Panc1 (cell line): ENCODE data around the gene RBP5. TPM values are rescaled to one million over a fixed set of nuclear protein-coding genes. Genes with fewer than 3 reads are reported as not detected.

Experiments used
- ATAC-seq: fragments of 200-7000 bp; cut with Tn5 transposase; 2 replicates; pipeline ENCODE4 v1.9.1; 2020; ENCODE audit warnings: mild to moderate bottlenecking, moderate library complexity
- BruUV-seq: library from RNA; stranded (reverse); fragments of 400-500 nt; replicated peaks from 2 replicates; lab custom pipeline; 2021; lab: Mats Ljungman, UMichigan
- CTCF ChIA-PET: fragments of 300-600 bp; sonication (Branson Sonifier 250); formaldehyde crosslinking; loops from one replicate; lab custom pipeline; 2022; ENCODE audit warnings: antibody characterized with exemption; lab: Charles Lee
- POLR2A ChIA-PET: fragments of 300-600 bp; sonication (Branson Sonifier 250); formaldehyde crosslinking; loops from one replicate; lab custom pipeline; 2022; ENCODE audit warnings: antibody characterized with exemption; lab: Charles Lee
- DNase-seq: peaks from one replicate; pipeline ENCODE4 v3.0.0-alpha.2; 2010; ENCODE audit warnings: low read depth, low spot score
- H3K27ac ChIP-seq: 2 replicates; pipeline ENCODE4 v1.5.1; 2011; ENCODE audit warnings: mild to moderate bottlenecking, low read length, inconsistent platforms
- H3K27me3 ChIP-seq: fragments of 200-500 bp; sonication (Bioruptor generic); 2 replicates; pipeline ENCODE4 v1.6.0; 2014; ENCODE audit warnings: low read length, inconsistent platforms; ENCODE audit not compliant: control insufficient read depth, insufficient read depth
- H3K36me3 ChIP-seq: fragments of 200-500 bp; sonication (Bioruptor generic); 2 replicates; pipeline ENCODE4 v1.5.1; 2014; ENCODE audit warnings: inconsistent platforms, mild to moderate bottlenecking, low read length, moderate library complexity; ENCODE audit not compliant: control insufficient read depth, insufficient read depth
- H3K4me1 ChIP-seq: 2 replicates; pipeline ENCODE4 v1.5.1; 2011; ENCODE audit warnings: inconsistent platforms, mild to moderate bottlenecking, low read length, moderate library complexity; ENCODE audit not compliant: control insufficient read depth, insufficient read depth
- H3K4me3 ChIP-seq, 2 experiments: 2 replicates each; pipeline ENCODE4 v1.5.1; 2011 to 2012; ENCODE audit warnings: low read depth in 2 of 2, low read length in 2 of 2, mild to moderate bottlenecking in 2 of 2, inconsistent platforms in 1 of 2, moderate library complexity in 1 of 2
- H3K9me3 ChIP-seq: fragments of 200-500 bp; sonication (Bioruptor generic); 2 replicates; pipeline ENCODE4 v1.5.1; 2014; ENCODE audit warnings: low read depth, mild to moderate bottlenecking, inconsistent platforms, low read length, moderate library complexity; ENCODE audit not compliant: control insufficient read depth, insufficient read depth
- CTCF ChIP-seq: fragments of 450-650 bp; IDR thresholded peaks from 2 replicates; pipeline ENCODE4 v1.5.1; 2017; ENCODE audit warnings: mild to moderate bottlenecking
- POLR2AphosphoS5 ChIP-seq: IDR thresholded peaks from 2 replicates; pipeline ENCODE4 v1.6.1; 2012; ENCODE audit warnings: mild to moderate bottlenecking, low read depth, low read length, moderate library complexity
- REST ChIP-seq, 2 experiments: IDR thresholded peaks; 2 replicates each; pipeline ENCODE4 v1.6.1; 2011 to 2012; ENCODE audit warnings: low read depth in 2 of 2, control low read depth in 1 of 2, low read length in 1 of 2, mild to moderate bottlenecking in 1 of 2, moderate library complexity in 1 of 2; ENCODE audit not compliant: insufficient read depth in 1 of 2
- SIN3A ChIP-seq: IDR thresholded peaks from 2 replicates; pipeline ENCODE4 v1.6.1; 2012; ENCODE audit warnings: low read depth, mild to moderate bottlenecking, low read length, moderate library complexity, borderline replicate concordance; ENCODE audit not compliant: insufficient read depth
- TCF7L2 ChIP-seq: IDR thresholded peaks from 2 replicates; pipeline ENCODE4 v1.6.1; 2011; ENCODE audit warnings: mild to moderate bottlenecking, low read depth, low read length, inconsistent platforms
- in situ Hi-C: cut with HindIII; loops from 2 replicates; pipeline ENCODE4 v1.10.0; 2016; ENCODE audit warnings: low sequenced_read_pairs, low pct_unique_long_range_greater_than_20kb
- intact Hi-C: fragments of 100-400 bp; cut with micrococcal nuclease; formaldehyde crosslinking; loops from one replicate; pipeline ENCODE4 v1.10.0; 2022; ENCODE audit not compliant: unreplicated experiment
- total RNA-seq: library from RNA; stranded (reverse); gene quantifications from one replicate; pipeline ENCODE4 v1.2.1, GENCODE V29; 2021; ENCODE audit not compliant: unreplicated experiment

The RBP5 gene
- total RNA-seq, 1 experiment from 2014 or later: not detected

DNA sequence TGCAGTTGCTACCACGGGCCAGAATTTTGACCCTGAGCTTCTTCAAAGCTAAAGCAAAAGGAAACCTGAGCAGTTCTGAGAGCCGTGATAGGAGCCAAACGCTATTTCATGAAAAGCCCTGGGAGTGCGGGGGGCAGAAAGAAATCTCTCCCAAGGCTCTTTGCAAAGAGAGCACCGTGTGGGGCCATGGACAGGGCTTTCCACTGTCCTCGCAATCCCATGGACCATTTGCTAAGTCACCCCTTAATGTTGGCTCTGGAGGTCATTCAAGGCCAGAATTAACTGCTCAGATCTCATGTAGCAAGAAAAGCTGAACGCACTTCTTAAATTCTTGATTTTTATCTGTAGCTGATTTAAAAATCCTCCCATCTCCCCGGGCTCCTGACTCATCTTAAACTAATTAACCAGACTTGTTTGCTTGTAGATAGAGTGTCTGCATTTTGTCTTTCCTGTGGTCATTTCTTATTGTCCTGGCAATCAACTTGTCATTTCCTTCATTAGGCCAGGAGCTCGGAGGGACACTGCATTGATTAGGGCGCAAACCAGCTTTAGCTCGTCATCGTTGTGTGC is 26.3 kb upstream of the RBP5 start:
- Histone ChIP-seq H3K27me3 (no peaks in the 10 kb centered on the region), H3K4me3 (no peak overlapping the region), H3K9me3 (no peaks in the 10 kb centered on the region), H3K27ac (no peak overlapping the region), H3K4me1 (no peaks in the 10 kb centered on the region), H3K36me3 (no peaks in the 10 kb centered on the region)
- ATAC-seq (no peak), DNase-seq (no peak)
- CTCF ChIA-PET: no interaction called here
- TF ChIP-seq CTCF (no peak), POLR2AphosphoS5 (no peak), SIN3A (no peak), TCF7L2 (no peak), REST (IDR thresholded peaks at IDR 0.05; ENCODE audit: insufficient read depth in 1 of 2, low read depth in 2 of 2, low read length in 1 of 2) (no peak)
- no TSS peak for BruUV-seq
- intact Hi-C loops (no loop called here), in situ Hi-C loops (no loop called here)
- POLR2A ChIA-PET: no interaction called here

DNA sequence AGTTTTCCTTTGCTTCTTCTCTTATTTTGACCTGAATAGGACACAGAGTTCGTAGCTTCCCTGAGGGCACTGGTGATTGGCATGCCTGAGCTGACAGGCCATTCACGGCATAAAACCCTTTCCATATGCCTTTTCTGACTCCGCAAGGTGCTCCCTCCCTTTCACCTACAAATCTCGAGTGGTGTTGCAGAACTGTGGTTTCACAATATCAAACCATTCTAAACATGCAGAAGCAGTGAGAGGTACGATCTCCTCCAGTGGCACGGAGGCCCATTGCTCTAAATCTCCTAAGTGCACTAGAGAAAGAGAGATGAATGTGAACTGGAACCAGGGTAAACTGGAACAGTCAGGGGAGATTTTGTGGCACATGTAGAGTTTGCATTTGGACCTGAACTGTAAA is 25.4 kb upstream of the RBP5 start:
- no peaks in the 10 kb centered on the region for H3K27me3 ChIP-seq
- ATAC-seq: no peak
- H3K27ac ChIP-seq: no peak overlapping the region
- in situ Hi-C loops (no loop called here), intact Hi-C loops (no loop called here)
- ChIA-PET POLR2A (interaction anchor here (0.6 kb wide), 1 partner anchor 933 kb away, joined by 6 read pairs; no protein-coding TSS in a partner anchor), CTCF (no interaction called here)
- BruUV-seq: no TSS peak
- no peak for DNase-seq
- H3K36me3 ChIP-seq: no peaks in the 10 kb centered on the region
- TF ChIP-seq SIN3A: no peak
- no peak for TF ChIP-seq CTCF
- H3K9me3 ChIP-seq: no peaks in the 10 kb centered on the region
- no peak overlapping the region for H3K4me3 ChIP-seq
- no peaks in the 10 kb centered on the region for H3K4me1 ChIP-seq
